ENCODE measurements around the gene CC2D1A.
A peak's percentile ranks its signal among the peaks of the same experiment; 100 is the strongest.

The CC2D1A gene

DNA sequence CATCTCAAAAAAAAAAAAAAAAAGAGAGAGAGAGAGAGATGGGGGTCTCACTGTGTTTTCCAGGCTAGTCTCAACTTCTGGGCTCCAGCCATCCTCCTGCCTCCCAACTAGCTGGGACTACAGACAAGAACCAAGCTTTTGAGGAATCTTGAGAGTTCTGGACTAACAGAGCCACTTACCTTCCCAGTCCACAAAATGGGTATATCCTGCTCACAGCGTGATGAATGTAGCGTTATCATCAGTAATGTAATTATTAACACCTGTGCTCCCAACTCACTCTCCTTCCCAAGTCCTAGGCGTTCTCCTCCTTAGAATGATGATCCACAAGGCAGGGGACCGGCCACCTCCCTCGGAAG lies 33.7 kb upstream of the CC2D1A start:
- Mint-ChIP-seq H3K4me1 (peaks cover 45% of the 10 kb centered on the region), H3K4me3 (peak overlapping the region; percentile 79 to 87), H3K27ac (no peak overlapping the region), H3K27me3 (peaks cover 51% of the 10 kb centered on the region), H3K9me3 (no peaks in the 10 kb centered on the region)
- ATAC-seq (no peak), DNase-seq (no peak)

DNA sequence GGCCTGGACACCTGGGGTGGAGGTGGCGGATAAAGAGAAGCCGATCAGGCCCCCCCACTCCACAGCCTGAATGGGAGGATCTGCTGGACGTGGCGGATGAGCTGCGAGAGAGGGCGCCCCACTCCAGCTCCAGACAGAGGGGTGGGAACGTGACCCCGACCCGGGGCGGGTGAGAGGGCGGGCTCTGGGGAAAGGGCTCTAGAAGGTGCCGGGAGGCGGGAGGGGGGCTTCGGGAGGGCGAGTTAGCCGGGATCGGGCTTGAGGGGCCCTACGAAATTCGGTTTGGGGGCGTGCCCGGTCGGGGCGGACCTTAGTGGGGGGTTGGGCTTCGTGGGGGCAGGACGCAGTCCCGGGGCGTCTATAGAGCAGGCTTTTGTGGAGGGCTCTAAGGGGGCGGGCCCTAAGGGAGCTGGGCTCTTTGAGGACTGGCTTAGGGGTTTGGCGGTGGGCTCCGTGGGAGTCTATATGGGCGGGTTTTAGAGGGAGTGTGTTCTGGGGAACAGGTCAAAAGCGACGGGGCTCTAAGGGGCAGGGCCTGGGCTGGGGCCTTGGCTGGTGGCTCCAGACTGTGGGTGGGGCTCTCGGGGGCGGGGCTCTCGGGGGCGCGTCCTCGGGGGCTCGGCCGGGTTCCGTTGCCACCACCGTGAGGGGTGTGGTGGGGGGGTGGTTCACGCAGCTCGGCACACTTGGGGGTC lies 33.2 kb upstream of the CC2D1A start:
- Mint-ChIP-seq H3K27me3 (peaks cover 46% of the 10 kb centered on the region), H3K27ac (peak overlapping the region in 1 of 2 donors; percentile 40), H3K4me3 (peak overlapping the region; percentile 79 to 87), H3K4me1 (peaks cover 45% of the 10 kb centered on the region), H3K9me3 (no peaks in the 10 kb centered on the region)
- ATAC-seq = peak; percentile 71
- DNase-seq = peak in 1 of 2 donors; percentile 38

DNA sequence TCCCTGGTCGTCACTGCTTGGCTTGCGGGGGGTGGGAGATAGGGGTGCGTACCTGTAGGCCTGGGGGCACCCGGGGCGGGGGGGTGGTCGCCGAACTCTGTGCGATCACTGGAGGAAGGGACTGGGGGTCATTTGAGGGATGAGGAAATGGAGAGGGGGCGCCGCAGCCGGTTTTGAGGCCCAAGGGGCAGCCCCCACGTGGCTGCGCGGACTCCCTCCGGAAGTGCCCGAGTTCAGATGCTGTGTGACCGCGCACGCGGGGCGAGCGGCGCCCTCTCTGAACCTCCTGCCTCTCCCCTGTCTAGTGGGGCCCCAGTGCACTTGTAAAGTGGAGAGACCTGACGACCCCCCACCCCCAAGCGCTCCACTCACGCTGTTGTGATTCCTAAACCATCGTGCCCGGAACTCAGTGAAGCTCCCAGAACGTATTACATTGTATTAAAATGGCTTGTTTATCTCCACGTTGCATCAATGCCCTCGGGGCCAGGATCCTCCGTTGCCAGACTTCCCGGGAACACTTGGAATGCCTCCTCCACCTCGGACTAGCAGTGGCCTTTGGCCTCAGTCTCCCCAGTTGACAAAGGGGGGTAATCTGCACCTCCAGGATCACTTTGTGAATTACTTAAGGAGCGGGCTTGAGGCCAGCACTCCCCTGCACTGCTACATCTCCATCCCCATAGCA lies 32.0 kb upstream of the CC2D1A start:
- Mint-ChIP-seq H3K9me3 (no peaks in the 10 kb centered on the region), H3K27ac (no peak overlapping the region), H3K4me3 (no peak overlapping the region), H3K4me1 (peaks cover 35% of the 10 kb centered on the region), H3K27me3 (peaks cover 42% of the 10 kb centered on the region)
- peak; percentile 31 for ATAC-seq
- no peak for DNase-seq

- no peak for DNase-seq
- Mint-ChIP-seq H3K27ac (no peak overlapping the region), H3K9me3 (no peaks in the 10 kb centered on the region), H3K27me3 (peaks cover 24% of the 10 kb centered on the region), H3K4me3 (no peak overlapping the region), H3K4me1 (peaks cover 41% of the 10 kb centered on the region)
- ATAC-seq = no peak
These were observed 30.2 kb upstream of the CC2D1A start for GRCh38 chr19:13875824-13876223.

DNA sequence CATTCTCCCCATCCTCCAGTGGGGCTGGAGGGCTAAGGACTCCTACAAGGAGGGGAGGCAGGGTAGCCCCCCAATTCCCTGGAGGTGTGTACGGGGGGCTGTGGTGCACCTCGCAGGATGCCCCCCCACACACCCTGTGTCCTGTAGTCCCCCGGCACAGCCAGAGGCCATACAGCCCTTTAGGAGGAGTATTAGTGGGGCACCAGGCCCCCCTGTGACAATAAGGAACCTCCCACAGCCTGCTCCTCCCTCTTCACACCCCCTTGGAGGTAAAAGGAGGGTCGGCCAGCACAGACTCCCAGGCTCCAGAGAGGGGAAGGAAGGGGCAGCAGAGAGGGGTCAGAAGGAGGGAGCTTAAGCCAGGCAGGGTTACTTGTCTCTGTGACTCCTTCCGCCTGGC lies 29.2 kb upstream of the CC2D1A start, which contains the start of gene NANOS3:
Gene NANOS3, plus strand, starts transcription at position 301 of the 400 bp plus-strand sequence. CDS start 115 bp downstream, outside the sequence.
- H3K4me1 Mint-ChIP-seq = peaks cover 41% of the 10 kb centered on the region
- DNase-seq = no peak
- H3K27me3 Mint-ChIP-seq = peaks cover 17% of the 10 kb centered on the region
- ATAC-seq = no peak
- H3K27ac Mint-ChIP-seq = peak within 1 kb of the TSS in 1 of 2 donors; percentile 27
- H3K4me3 Mint-ChIP-seq = no peak within 1 kb of the TSS
- no peaks in the 10 kb centered on the region for H3K9me3 Mint-ChIP-seq

DNA sequence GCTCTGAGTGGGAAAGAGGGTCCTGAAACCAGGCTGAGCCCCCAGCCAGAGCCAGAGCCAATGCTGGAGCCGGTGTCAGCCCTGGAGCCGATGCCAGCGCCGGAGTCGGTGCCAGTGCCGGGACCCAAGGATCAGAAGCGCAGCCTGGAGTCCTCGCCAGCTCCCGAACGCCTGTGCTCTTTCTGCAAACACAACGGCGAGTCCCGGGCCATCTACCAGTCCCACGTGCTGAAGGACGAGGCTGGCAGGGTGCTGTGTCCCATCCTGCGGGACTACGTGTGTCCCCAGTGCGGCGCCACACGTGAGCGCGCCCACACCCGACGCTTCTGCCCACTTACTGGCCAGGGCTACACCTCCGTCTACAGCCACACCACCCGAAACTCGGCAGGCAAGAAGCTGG lies 28.7 kb upstream of the CC2D1A start:
- Mint-ChIP-seq H3K27ac (no peak overlapping the region), H3K4me1 (peaks cover 41% of the 10 kb centered on the region), H3K27me3 (peaks cover 15% of the 10 kb centered on the region), H3K4me3 (no peak overlapping the region), H3K9me3 (no peaks in the 10 kb centered on the region)
- ATAC-seq (no peak), DNase-seq (no peak)

GRCh38 chr19:13880059-13881043 lies 25.6 kb upstream of the CC2D1A start:
- no peaks in the 10 kb centered on the region for H3K9me3 Mint-ChIP-seq
- peak overlapping the region in 1 of 2 donors; percentile 86 for H3K27ac Mint-ChIP-seq
- peaks cover 59% of the 10 kb centered on the region for H3K4me1 Mint-ChIP-seq
- ATAC-seq = peak; percentile 91
- no peaks in the 10 kb centered on the region for H3K27me3 Mint-ChIP-seq
- H3K4me3 Mint-ChIP-seq = peak overlapping the region; percentile 61 to 76
- DNase-seq = peak; percentile 98 to 99

- Mint-ChIP-seq H3K27ac (peak overlapping the region in 1 of 2 donors; percentile 49), H3K4me1 (peaks cover 68% of the 10 kb centered on the region), H3K9me3 (no peaks in the 10 kb centered on the region), H3K4me3 (peak overlapping the region; percentile 69 to 76), H3K27me3 (no peaks in the 10 kb centered on the region)
- DNase-seq = no peak
- ATAC-seq = no peak
These were observed 24.7 kb upstream of the CC2D1A start for GRCh38 chr19:13881251-13881691.

DNA sequence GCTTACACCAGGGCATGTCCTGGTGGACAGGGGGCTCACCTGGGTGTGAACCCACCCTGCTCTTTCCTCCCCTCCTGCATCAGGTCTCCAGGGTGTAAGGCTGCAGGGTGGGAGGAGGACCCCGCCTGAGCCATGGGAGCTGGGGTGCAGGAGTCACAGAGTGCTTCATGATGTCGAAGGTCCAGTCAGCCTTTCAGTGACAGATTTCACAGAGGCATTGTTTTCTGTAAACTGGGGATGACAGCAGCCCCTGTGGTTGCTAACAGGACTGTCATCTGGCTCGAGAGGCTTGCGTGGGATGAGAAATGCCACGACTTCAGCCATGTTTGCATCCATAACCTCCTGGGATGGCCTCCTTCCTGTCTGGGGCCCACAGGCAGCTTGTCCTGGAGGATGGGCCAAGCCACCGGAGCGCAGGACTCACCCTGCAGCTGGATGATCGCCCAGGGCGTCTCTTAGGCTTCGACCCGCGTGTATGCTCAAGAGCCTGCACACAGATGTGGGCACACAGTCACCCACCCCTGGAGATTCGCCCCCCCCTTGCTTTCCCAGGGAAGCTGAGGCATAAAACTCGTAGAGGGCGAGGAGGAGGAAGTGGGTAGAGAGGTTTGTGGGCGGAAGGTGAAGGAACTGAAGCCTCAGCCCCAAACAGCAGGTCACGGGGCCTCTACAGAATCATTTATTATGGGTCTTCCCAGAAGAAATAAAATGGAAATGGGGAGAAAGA lies 24.1 kb upstream of the CC2D1A start:
- DNase-seq (peak; percentile 39 to 56), ATAC-seq (peak; percentile 41)
- Mint-ChIP-seq H3K27me3 (no peaks in the 10 kb centered on the region), H3K9me3 (no peaks in the 10 kb centered on the region), H3K4me3 (peak overlapping the region; percentile 69 to 76), H3K4me1 (peaks cover 74% of the 10 kb centered on the region), H3K27ac (peak overlapping the region; percentile 43 to 76)

DNA sequence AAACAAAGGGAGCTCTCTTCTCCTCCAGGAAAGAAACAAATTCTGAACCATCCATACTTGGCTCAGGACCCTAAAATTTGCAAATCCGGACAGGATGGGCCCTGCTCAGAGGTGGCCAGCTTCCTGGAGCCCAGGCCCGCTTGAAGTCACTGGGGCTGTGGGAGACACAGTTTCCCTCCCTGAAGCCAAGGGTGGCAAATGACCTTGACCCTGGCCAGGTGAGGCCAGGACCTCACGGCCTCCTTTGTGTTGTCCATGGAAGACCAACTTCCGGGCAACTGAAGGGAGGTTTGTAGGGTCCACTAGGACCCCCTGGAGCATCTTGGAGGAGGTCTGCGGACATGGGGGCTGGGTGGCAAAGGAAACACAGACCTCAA lies 23.6 kb upstream of the CC2D1A start:
- Mint-ChIP-seq H3K27ac (peak overlapping the region; percentile 43 to 76), H3K4me1 (peaks cover 80% of the 10 kb centered on the region), H3K9me3 (no peaks in the 10 kb centered on the region), H3K27me3 (no peaks in the 10 kb centered on the region), H3K4me3 (peak overlapping the region; percentile 69 to 76)
- DNase-seq (no peak), ATAC-seq (no peak)

DNA sequence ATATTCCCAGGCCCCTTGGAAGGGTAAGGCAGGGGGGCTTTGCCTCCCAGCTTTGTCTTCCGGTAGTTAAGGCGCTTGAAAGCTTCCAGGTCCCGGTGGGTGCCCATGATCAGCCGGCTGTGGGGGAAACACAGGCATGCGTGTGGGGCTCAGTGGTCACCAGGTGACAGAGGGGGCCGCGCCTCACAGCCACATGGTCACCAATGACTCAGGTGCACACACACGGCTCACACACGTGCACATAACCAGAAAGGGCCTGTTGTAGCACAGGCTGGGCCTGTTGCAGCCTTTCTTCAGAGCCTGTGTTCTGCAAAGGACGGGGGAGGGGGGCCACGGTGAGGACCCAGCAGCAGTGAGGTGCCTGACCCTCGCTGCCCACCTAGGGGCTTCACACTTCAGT lies 23.2 kb upstream of the CC2D1A start:
- DNase-seq (no peak), ATAC-seq (no peak)
- Mint-ChIP-seq H3K27me3 (no peaks in the 10 kb centered on the region), H3K9me3 (no peaks in the 10 kb centered on the region), H3K4me1 (peaks cover 82% of the 10 kb centered on the region), H3K27ac (peak overlapping the region in 1 of 2 donors; percentile 76), H3K4me3 (no peak overlapping the region)

- H3K4me3 Mint-ChIP-seq = no peak overlapping the region
- ATAC-seq = no peak
These were observed 22.4 kb upstream of the CC2D1A start for GRCh38 chr19:13883516-13884064.

GRCh38 chr19:13884726-13885591 lies 21.0 kb upstream of the CC2D1A start:
- H3K27ac Mint-ChIP-seq = peak overlapping the region in 1 of 2 donors; percentile 71
- DNase-seq = no peak
- no peaks in the 10 kb centered on the region for H3K9me3 Mint-ChIP-seq
- H3K4me1 Mint-ChIP-seq = peaks cover 73% of the 10 kb centered on the region
- no peak overlapping the region for H3K4me3 Mint-ChIP-seq
- no peak for ATAC-seq
- H3K27me3 Mint-ChIP-seq = no peaks in the 10 kb centered on the region

More at GRCh38 chr19:13883516-13884064, 22.4 kb upstream of the CC2D1A start:
- no peaks in the 10 kb centered on the region for H3K27me3 Mint-ChIP-seq
- no peak for DNase-seq
- H3K27ac Mint-ChIP-seq = no peak overlapping the region
- peaks cover 82% of the 10 kb centered on the region for H3K4me1 Mint-ChIP-seq
- H3K9me3 Mint-ChIP-seq = no peaks in the 10 kb centered on the region

- no peak overlapping the region for H3K27ac Mint-ChIP-seq
- no peaks in the 10 kb centered on the region for H3K9me3 Mint-ChIP-seq
- no peak overlapping the region for H3K4me3 Mint-ChIP-seq
- no peaks in the 10 kb centered on the region for H3K27me3 Mint-ChIP-seq
- DNase-seq (no peak), ATAC-seq (no peak)
- peaks cover 64% of the 10 kb centered on the region for H3K4me1 Mint-ChIP-seq
These were observed 20.1 kb upstream of the CC2D1A start for GRCh38 chr19:13885826-13886365.

Measured in stimulated activated naive CD8-positive, alpha-beta T cell treated with anti-CD3 and anti-CD28 coated beads, Interleukin-15, amount 100 ng/mL, for 72 hours (primary cell).